NB4 (cell line): ENCODE data around the gene NFU1.

Source experiments
- CTCF ChIP-seq: IDR thresholded peaks from one replicate; pipeline ENCODE4 v1.5.1; 2012; ENCODE audit warnings: low read depth, low read length
- MYC ChIP-seq: IDR thresholded peaks from 2 replicates; pipeline ENCODE4 v1.6.1; 2011; ENCODE audit warnings: low read depth, low read length
- POLR2A ChIP-seq: IDR thresholded peaks from 2 replicates; pipeline ENCODE4 v1.6.1; 2011; ENCODE audit warnings: mild to moderate bottlenecking; ENCODE audit not compliant: insufficient read length; ENCODE audit errors: extremely low read depth

- TF ChIP-seq CTCF (no peak), POLR2A (no peak), MYC (no peak)
Measured at GRCh38 chr2:69384618-69385081, 52.6 kb downstream of the NFU1 start.
